Measurements from ENCODE around the gene ESPN. TPM values are rescaled to one million over a fixed set of nuclear protein-coding genes. Genes with fewer than 3 reads are reported as not detected.

ESPN gene
- total RNA-seq, 1 experiment from 2014 or later: 8.5 TPM

- H3K27me3 ChIP-seq (ENCODE audit: control insufficient read depth, insufficient read depth, low read length): no peaks in the 10 kb centered on the region
- no peaks in the 10 kb centered on the region for H3K36me3 ChIP-seq (ENCODE audit: control insufficient read depth, insufficient read depth, low read length)
- no peak for TF ChIP-seq REST (IDR thresholded peaks at IDR 0.05; ENCODE audit: insufficient read depth in 1 of 2, low read depth in 2 of 2, low read length in 1 of 2)
- no peak for TF ChIP-seq TCF7L2 (IDR thresholded peaks at IDR 0.05; ENCODE audit: low read depth, low read length)
- TF ChIP-seq POLR2AphosphoS5 (IDR thresholded peaks at IDR 0.05; ENCODE audit: low read depth, low read length): no peak
- no peak for TF ChIP-seq CTCF (IDR thresholded peaks at IDR 0.05)
- TF ChIP-seq SIN3A (IDR thresholded peaks at IDR 0.05; ENCODE audit: borderline replicate concordance, insufficient read depth, low read depth, low read length): no peak
- H3K27ac ChIP-seq (ENCODE audit: low read length): no peak overlapping the region
- H3K4me3 ChIP-seq (ENCODE audit: low read depth in 2 of 2, low read length in 2 of 2): no peak overlapping the region
- intact Hi-C loops (cut with micrococcal nuclease; ENCODE audit: unreplicated experiment) (no loop called here), in situ Hi-C loops (cut with HindIII; ENCODE audit: low pct_unique_long_range_greater_than_20kb, low sequenced_read_pairs) (no loop called here)
- ChIA-PET CTCF (interaction anchor here (2.1 kb wide), 1 partner anchor 10 kb away, joined by 8 read pairs; no protein-coding TSS in a partner anchor), POLR2A (no interaction called here)
- H3K9me3 ChIP-seq (ENCODE audit: control insufficient read depth, insufficient read depth, low read depth, low read length): no peaks in the 10 kb centered on the region
- no TSS peak for BruUV-seq (replicated peaks)
- peaks cover 13% of the 10 kb centered on the region for H3K4me1 ChIP-seq (ENCODE audit: control insufficient read depth, insufficient read depth, low read length)
- no peak for ATAC-seq
- DNase-seq (ENCODE audit: low read depth, low spot score): no peak
Measured at GRCh38 chr1:6499296-6499695, 74.7 kb downstream of the ESPN start.

DNA sequence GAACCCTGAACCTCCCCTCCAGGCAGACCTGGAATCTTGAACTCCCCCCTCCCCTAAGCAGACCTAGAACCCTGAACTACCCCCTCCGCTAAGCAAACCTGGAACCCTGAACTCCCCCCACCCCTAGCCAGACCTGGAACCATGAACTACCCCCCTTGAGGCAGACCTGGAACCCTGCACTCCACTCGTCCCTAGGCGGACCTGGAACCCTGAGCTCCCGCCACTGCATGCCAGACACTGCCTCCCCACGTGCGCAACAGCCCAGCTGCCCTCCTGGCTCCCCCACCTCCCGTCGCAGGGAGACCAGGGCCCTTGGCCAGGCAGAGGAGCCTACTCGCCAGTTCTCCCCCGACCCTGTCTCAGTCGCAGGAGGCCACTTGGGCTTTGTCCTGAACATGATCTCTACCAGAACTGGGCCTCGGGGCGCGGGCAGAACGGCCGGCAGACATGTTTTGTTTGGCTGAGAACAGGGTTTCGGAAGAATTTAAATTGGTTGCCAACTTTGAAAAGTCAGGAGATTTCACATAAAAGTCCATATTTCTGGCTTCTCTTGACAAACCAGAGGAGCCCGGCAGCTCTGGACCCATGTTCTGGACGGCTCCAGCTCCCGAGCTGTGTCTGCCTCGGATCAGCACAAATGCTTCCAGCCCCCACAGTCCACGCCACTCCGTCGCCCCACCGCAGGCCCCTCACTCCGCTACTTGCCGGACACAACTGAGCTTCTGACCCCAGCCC lies 76.1 kb downstream of the ESPN start:
- POLR2A ChIA-PET: no interaction called here
- ATAC-seq: no peak
- CTCF ChIA-PET: interaction anchor here (0.6 to 0.7 kb wide), 3 partner anchors 11 to 23 kb away, joined by 3 read pairs; no protein-coding TSS in a partner anchor
- Histone ChIP-seq H3K4me1 (ENCODE audit: control insufficient read depth, insufficient read depth, low read length) (peaks cover 13% of the 10 kb centered on the region), H3K4me3 (ENCODE audit: low read depth in 2 of 2, low read length in 2 of 2) (no peak overlapping the region), H3K27me3 (ENCODE audit: control insufficient read depth, insufficient read depth, low read length) (no peaks in the 10 kb centered on the region), H3K36me3 (ENCODE audit: control insufficient read depth, insufficient read depth, low read length) (no peaks in the 10 kb centered on the region), H3K27ac (ENCODE audit: low read length) (no peak overlapping the region), H3K9me3 (ENCODE audit: control insufficient read depth, insufficient read depth, low read depth, low read length) (no peaks in the 10 kb centered on the region)
- TF ChIP-seq CTCF (IDR thresholded peaks at IDR 0.05): no peak
- no peak for TF ChIP-seq TCF7L2 (IDR thresholded peaks at IDR 0.05; ENCODE audit: low read depth, low read length)
- TF ChIP-seq POLR2AphosphoS5 (IDR thresholded peaks at IDR 0.05; ENCODE audit: low read depth, low read length): no peak
- TF ChIP-seq REST (IDR thresholded peaks at IDR 0.05; ENCODE audit: insufficient read depth in 1 of 2, low read depth in 2 of 2, low read length in 1 of 2): no peak
- TF ChIP-seq SIN3A (IDR thresholded peaks at IDR 0.05; ENCODE audit: borderline replicate concordance, insufficient read depth, low read depth, low read length): no peak
- no peak for DNase-seq (ENCODE audit: low read depth, low spot score)
- in situ Hi-C loops (cut with HindIII; ENCODE audit: low pct_unique_long_range_greater_than_20kb, low sequenced_read_pairs): no loop called here
- no TSS peak for BruUV-seq (replicated peaks)
- intact Hi-C loops (cut with micrococcal nuclease; ENCODE audit: unreplicated experiment): no loop called here

All from Panc1 (cell line).